Stimulated activated CD8-positive, alpha-beta memory T cell treated with anti-CD3 and anti-CD28 coated beads, Interleukin-12 subunit alpha, Interleukin-12 subunit beta, amount 100 ng/mL, for 24 hours (primary cell): ENCODE data around the gene NINJ1.
"Not testable (repeated sequence)": the region's sequence is repeated elsewhere in the genome, so short reads cannot be mapped to it uniquely, and the experiment has no call there.

Experiments
- DNase-seq: peaks from one replicate; pipeline ENCODE4 v3.0.0-alpha.2; 2020; ENCODE audit errors: extremely low read depth

NINJ1 gene

DNA sequence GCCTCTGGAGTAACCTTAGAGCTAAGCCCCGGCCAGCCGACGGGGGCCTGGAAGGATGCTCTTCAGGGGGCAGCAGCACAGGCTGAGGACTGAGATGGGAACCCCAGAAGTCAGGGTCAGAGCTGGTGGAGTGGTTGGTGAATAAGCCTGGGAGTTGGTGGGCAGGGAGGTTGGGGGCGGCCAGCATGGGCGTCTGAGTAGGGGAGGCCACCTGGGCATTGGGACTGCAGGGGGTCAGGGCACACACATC lies 14.4 kb downstream of the NINJ1 start:
- no peak for DNase-seq

DNA sequence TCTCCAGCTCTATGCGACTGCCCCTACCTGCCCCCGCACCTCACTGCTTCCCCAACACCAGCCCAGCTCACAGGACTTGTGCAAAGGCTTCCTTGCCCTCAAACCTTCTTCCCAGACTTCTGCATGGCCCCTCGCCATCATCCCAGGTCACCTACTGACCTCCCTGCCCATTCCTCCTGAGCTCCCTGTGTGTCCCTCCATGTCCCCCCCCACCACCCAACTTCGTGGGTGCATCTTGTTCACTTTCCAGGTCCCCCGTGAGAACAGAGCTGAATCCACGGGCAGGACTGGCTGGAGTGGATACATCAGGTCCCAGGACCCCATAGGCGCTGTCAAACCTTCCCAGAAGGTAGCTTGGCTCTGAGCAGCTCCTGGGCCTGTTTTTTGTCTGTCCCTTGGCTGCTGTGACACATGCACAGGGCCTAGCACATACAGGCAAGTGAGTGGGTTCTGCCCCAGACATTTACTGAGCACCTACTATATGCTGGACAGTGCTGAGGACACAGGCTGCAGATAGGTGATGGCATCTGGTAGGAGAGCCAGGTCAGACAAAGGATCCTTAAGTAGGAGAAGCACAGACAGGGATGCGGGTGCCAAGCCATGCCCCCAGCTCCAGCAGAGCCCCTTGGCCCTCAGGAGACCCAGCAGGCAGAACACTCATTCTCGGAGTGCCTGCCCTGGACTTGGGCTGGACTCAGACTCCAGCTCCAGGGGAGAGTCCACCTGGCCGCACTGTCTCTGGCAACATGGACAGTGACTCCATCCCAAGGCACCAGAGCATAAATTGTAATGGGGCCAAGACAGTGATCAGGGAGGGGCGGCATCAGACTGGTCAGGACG lies 15.0 kb downstream of the NINJ1 start:
- DNase-seq: no peak

DNA sequence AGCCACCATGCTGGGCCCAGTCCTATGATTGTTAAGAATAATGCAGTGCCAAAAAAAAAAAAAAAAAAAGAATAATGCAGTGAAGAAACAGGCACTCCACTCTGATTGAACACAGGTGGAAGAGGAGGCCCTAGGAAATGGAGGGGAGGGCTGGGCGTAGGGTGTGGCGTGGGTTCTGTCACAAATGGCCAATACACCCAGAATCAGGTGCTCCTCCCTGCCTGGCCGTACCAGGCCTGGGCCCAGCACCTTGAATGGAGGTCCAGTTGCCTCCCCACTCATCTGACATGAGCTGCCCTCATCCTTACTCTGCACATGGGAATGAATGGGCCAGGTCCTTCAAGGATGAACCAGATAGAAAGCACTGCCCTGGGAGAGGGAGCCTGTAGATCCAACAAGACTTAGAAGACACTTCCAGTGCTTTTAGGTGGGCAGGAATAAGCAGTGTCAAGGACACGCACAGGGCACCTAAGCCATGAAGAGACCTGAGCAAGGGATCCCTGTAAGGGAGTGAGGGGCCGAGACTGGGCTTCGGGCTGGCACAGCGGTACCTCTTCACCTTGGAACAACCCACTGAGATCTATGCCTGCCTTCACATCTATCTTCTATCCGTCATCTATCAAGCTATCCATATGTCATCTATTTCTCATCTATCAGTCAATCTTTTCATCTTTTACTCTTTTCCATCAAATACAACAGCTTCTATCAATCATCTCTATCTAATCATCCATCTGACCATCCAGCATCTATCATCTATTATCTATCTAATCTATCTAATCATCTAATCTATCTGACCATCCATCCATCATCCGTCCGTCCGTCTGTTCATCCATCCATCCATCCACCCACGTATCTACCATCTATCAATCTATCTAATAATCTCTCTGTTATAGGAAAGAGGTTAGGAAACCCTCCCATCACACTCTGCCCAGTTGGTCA lies 15.9 kb downstream of the NINJ1 start:
- DNase-seq: no peak

DNA sequence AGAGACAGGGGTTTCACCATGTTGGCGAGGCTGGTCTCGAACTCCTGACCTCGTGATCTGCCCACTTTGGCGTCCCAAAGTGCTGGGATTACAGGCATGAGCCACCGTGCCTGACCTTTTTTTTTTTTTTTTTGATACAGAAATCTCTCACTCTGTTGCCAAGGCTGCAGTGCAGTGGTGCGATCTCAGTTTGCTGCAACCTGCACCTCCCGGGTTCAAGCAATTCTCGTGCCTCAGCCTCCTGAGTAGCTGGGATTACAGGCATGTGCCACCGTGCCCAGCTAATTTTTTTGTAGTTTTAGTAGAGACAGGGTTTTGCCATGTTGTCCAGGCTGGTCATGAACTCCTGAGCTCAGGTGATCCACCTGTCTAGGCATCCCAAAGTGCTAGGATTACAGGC lies 16.5 kb downstream of the NINJ1 start:
- DNase-seq: not testable (repeated sequence)

DNA sequence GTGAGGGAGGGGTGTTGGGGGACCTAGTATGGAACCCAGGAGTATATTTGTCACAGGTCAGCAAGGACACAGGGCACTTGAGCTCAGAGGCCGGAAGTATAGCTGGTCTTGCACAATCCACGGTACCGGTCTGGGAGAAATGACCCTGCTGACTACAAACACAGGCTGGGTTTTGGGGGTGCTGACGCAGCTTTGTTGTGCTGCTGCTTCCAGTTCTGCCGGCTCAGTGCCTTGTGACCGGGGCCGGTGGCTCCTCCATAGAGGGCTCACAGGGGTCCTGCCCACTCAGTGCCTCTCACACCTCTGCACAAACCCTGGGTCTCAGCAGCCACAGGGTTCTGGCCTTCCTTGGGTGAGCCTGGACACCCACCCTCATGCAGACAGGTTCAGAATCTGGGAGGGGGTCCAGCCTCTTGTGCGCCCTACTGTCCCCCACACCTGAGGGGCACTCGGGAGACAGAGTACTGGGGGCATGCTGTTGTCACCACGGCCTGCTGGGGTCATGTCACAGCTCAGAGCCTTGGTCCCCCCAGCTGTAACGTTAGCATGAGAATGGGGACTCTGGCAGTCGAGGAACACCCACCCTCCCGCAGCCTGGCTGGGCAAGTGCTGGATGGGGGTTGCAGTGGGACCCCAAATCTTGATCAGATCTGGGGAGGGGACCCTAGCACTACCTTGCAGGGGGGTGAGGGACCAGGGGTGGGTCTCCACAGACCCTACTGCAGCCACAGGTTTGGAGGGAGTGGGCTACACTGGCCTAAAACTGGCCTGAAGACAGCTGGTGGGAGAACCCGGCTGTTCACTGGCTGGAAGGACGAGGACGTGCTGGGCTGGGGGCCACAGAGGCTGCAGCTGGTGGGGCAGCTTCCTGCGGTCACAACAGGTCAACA lies 17.7 kb downstream of the NINJ1 start:
- no peak for DNase-seq

DNA sequence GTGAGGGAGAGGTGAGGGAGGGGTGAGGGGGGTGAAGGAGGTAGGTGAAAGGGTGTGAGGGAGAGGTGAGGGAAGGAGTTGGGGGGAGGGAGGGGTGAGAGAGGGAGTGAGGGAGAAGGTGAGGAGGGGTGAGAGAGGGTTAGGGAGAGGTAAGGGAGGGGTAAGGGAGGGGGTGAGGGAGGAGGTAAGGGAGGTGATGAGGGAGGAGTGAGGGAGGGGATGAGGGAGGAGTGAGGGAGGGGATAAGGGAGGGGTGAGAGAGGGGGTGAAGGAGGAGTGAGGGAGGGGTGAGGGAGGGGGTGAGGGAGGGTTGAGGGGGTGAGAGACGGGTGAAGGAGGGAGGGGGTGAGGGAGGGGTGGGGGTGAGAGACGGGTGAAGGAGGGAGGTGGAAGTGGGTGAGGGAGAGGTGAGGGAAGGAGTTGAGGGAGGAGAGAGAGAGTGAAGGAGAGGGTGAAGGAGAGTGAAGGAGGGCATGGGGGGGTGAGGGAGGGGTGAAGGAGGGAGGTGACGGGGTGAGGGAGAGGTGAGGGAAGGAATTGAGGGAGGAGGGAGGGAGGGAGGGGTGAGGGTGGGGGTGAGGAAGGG lies 18.5 kb downstream of the NINJ1 start:
- DNase-seq: no peak

DNA sequence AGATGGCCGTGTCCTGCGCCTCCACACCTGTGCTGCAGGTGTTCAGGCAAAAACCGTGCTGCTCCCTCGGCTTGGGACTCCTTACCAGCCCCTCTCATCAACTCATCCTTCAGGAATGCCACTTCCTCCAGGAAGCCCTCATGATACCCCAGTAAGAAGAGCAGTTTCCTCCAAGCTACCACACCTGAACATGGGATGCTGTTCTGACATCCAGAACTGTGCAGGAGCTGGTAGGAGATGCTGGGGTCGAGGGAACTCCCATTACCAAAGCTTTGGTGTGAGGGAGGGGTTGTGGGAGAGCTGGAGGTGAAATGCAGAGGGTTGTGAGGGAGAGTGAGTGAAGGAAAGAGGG lies 19.1 kb downstream of the NINJ1 start:
- no peak for DNase-seq

DNA sequence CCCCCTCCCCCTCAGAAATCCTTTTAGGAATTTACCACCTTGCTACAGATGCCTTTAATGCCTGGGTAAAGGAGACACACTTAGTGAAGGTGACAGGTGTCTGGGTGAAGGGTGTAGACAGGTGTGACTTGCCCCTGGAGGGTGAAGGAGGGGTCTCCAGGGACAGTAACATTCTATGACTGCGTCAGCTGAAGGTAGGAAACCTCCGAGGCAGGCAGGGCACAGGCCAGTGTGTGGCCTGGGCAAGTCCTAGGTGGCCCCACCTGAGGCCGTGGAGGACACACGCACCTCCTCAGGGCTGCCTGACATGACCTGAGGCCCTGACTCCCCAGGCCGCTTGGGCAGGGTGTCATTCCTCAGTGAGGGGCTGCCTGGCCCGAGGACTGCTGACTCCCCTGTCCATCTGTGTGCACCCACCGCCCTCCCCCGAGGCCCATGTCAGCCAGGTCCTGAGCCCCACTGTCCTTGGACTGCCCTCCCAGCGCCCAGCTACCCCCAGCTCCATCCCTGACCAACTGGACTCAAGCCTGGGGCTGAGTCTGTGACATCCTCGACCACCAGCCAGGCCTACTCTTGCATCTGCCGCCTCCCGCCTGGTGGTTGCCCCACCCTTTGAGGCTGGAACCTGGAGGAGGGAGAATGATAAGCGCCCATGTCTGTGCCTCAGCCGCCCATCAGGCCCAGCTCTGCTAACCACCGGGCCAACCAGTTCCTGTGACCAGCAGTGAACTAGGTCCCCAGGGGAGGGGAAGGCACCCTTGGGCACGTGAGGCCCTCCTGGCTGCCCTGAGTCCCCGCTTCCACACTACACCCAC lies 19.7 kb downstream of the NINJ1 start:
- no peak for DNase-seq

DNA sequence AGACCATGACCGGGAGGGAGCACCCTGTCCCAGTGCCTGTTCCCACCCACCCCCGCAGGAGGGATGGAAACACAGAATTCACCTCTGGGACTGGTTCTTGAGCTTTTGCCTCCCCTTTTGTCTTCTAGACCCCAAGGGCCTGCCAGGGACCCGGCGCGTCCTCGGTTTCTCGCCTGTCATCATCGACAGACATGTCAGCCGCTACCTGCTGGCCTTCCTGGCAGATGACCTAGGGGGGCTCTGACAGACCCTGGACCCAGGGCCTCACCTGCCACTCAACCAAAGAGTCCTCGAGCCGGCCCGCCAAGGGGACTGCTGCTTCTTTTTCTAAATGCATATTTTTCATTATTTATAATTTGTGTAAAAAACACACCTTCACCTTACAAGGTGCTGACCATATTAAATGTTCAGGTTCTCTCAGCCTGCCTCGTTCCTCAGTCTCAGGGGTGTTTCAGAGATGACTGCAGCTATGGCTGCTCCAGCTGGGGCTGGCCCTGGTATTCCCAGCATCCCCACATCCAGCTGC lies 21.1 kb downstream of the NINJ1 start:
- DNase-seq: no peak

DNA sequence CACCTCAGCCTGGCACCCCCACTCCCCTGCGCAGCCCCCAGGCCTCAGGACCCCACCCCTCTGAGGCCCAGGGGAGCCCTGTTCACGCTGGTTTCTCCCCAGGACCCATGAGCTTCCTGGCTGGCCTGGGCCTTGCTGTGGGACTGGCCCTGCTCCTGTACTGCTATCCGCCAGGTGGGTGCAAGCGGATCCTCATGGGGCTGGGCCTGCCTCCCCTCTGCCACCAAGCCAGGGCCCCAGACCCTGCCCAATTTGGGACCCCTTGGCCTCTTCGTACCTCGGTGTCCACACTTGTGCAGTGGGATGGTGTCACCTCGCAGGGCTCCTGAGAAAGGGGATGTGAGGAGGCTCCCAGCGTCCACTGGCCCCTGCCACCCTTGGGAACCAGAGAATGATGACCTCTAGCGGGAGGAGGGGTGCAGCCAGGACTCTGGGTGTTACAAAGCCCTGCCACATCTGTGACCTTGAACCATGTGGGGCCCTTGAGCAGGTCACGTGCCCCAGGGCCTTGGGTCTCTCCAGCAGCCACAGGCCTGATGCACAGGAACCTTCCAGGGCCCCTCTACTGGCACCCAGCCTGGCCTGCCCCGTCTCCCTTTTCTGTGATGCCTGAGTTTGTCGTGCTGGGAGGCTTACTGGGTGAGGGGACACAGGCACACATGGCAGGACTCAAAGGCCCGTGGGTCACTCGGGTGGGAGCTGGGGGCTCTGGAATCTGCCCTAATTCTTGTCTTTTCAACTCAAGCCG lies 21.8 kb downstream of the NINJ1 start:
- DNase-seq: no peak

DNA sequence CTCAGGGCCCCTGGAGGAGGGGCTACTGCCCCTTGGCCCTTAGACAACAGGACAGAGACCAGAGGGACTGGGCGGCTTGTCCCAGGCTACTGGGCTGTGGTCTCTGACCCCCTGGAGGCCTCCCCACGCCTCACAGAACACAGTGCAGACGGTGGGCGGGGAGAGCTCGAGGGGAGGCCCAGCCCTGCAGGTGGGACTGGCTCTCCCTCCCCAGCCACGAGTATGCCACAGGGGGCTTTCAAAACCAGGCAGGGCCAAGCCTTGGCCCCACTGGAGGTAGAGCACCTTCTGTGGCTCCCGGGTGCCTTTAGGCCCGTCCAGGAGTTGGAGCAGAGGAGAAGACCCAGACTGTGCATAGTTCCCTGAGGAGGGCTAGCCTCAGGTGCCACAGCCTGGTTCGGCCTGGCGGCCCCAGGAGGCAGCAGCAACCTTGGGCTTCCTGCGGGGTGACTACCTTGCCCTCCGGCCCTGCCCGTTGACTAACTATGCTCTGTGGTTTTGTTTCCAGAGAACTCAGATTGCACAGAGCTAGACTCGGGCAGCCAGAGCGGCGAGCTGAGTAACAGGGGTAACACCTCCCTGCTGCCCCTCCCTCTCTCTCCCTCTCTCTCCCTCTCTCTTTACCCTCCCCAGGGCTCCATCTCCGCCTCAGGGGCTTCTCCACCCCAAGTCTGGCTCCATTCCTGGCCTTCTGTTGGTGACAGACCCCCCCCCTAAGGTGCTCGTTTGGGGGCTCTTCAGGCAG lies 22.5 kb downstream of the NINJ1 start:
- DNase-seq: no peak

DNA sequence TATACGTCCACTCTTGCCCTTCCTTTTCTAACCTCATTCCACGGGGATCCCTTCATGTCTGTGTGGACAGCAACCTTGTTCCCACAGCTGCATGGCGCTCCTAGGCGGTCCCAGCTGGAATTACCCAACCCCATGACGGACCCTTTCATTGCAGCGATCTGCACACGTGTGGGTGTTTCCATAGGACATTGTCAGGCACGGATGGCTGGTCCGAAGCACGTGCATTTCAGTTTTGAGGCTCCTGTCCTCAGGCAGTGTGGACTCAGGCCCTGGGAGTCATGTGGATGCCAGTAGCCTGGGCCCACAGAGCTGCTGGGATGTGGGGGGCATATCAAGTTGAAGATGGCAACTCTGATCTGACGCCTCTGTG lies 23.1 kb downstream of the NINJ1 start:
- no peak for DNase-seq

DNA sequence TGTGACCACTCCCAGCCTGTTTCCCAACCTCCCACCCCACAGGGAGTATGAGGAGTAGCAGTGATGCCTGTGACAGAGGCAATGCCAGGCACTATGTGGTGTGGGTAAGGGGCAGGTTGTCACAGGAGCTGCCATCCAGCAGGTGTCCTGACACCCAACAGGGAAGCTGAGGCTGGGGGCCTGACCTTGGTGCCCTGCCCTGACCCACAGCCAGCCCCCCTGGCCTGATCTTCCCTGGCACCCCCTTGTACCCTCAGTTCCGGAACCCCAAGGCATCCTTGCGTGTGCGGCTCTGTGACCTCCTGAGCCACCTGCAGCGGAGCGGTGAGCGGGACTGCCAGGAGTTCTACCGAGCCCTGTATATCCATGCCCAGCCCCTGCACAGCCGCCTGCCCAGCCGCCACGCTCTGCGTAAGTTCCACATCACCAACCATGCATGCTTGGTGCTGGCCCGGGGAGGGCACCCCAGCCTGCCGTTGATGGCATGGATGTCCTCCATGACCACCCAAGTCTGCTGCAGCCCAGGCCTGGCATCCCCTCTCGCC lies 23.7 kb downstream of the NINJ1 start:
- DNase-seq: no peak

DNA sequence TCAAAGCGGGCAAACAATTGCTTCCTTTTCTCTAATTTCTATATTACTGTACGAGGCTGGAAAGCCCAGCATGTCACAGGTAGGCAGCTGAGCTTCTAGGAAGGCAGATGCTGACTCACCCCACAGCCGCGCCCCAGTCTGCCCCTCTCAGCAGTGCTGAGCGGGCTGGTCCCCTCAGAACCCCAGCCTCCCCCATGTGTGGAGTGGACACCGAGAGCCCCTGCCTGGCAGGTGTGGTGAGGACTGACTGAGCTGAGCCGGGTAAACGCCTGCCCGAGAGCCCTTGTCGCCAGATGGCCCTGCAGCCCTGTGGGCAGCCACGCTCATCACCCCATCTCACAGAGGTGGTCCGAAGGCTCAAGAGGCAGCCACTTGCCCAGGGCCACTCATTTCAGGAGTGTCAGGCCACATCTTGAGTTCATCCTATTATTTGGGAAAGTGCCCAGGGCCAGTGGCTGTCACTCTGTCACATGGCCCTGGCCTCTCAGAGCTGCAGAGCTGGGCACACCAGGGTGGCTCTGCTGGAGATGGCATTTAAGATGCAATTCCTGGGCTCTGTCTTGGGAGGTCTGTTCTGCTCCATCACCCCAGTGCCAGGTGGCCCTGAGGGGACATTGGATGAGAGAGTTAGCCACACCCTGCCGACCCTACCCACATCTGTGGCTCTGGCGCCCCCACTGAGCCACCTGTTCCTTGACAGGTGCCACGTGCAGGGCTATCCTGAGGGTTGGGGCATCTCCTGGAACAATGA lies 25.6 kb downstream of the NINJ1 start:
- no peak for DNase-seq

DNA sequence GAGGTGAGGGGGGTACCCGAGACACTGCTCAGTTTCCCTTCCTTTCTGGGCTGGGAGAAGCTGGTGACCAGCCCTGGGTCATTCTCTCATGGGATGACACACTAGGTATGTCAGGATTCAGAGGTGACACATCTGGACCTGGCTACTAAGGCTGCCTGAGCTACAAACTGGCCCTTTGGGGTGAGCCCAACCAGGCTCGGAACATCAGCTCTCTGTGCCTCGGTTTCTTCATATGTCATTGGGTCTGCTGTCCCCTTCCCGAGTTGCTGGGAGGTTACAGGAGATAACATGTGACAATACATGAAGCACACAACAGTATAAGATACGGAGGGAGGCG lies 26.3 kb downstream of the NINJ1 start:
- no peak for DNase-seq

DNA sequence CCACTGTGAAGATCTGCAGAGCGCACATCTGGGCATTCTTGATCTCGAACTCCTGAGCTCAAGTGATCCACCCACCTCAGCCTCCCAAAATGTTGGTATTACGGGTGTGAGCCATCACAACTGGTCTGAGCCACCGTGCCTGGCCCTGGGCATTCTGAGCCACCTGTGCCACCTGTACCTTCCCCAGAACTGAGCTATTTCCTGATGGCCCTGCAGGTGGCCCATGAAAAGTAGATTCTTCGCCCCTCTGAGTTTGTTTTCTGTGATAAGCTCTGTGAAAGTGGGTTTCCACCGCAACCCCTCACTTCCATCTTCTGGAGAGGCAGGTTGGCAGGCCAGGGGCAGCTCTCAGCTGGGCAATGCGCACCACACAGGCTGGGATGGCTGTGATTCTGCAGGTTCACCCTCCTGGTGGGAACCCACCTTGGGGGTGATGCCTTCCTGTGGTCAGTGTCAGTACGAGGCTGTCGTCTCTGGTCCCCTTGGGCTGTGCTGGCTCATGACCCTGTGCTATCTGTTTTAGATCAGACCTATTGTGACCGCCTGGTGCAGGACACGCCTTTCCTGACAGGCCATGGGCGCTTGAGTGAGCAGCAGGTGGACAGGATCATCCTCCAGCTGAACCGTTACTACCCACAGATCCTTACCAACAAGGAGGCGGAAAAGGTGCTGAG lies 26.8 kb downstream of the NINJ1 start:
- DNase-seq: no peak

DNA sequence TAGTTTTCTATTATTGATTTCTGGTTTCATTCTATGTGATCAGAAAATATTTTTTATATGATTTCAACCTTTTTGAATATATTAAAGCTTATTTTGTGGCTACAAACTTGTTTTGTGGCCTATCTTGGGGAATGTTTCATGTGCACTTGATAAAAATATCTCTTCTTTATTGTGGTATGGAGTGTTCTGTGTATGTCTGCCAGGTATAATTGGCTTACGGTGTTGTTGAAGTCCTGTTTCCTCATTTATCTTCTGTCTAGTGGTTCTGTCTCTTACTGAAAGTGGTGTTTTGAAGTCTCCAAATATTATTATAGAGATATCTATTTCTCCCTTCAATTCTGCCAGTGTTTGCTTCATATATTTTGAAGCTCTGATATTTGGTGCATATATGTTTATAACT lies 28.4 kb downstream of the NINJ1 start:
- DNase-seq: no peak

DNA sequence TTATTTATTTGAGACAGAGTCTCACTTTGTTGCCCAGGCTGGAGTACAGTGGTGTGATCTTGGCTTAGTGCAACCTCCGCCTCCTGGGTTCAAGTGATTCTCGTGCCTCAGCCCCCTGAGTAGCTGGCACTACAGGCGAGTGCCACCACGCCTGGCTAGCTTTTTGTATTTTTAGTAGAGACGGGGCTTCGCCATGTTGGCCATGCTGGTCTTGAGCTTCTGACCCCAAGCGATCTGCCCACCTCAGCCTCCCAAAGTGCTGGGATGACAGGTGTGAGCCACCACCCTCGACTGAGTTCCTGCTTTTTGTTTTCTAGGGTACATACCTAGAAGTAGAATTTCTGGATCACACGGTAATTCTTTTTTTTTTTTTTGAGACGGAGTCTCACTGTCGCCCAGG lies 33.0 kb downstream of the NINJ1 start:
- DNase-seq: not testable (repeated sequence)
